Placental epithelial cell (primary cell): ENCODE results near the gene PGK2. TPM values are rescaled to one million over a fixed set of nuclear protein-coding genes. Genes with fewer than 3 reads are reported as not detected.

Experiments used
- total RNA-seq: library from RNA; depleted of rRNA; stranded (reverse); fragments of >200 nt; gene quantifications from 2 replicates; pipeline ENCODE4 v1.2.3, GENCODE V29; 2012

The PGK2 gene
- not detected in 2 replicates for total RNA-seq

GRCh38 chr6:49787176-49787575 lies at the start of gene PGK2:
Gene PGK2, minus strand, starts transcription at chr6:49787285. Its CDS starts 98 bp downstream, at chr6:49787187.

GRCh38 chr6:49744259-49744658 lies 42.8 kb downstream of the PGK2 start, which contains the start of gene CRISP3:
Gene CRISP3, minus strand, starts transcription at chr6:49744388. Its CDS starts 21 bp downstream, at chr6:49744367.

Other genes with a start within 250 kb of the PGK2 start
- gene C6orf141, start 236.6 kb downstream of the PGK2 start, total RNA-seq, result not detected in 2 replicates
- gene RHAG, start 150.4 kb downstream of the PGK2 start, total RNA-seq, result not detected in 2 replicates
- gene CRISP2, start 73.7 kb downstream of the PGK2 start, total RNA-seq, result not detected in 2 replicates
- gene CRISP3, start 42.9 kb downstream of the PGK2 start, total RNA-seq, result not detected in 2 replicates
- gene CRISP1, start 79.2 kb upstream of the PGK2 start, total RNA-seq, result not detected in 2 replicates
- gene DEFB114, start 176.9 kb upstream of the PGK2 start, total RNA-seq, result not detected in 2 replicates
- gene DEFB113, start 182.3 kb upstream of the PGK2 start, total RNA-seq, result not detected in 2 replicates
- gene DEFB110, start 234.7 kb upstream of the PGK2 start, total RNA-seq, result not detected in 2 replicates